ENCODE results near the gene RNASEH2C. TPM values are rescaled to one million over a fixed set of nuclear protein-coding genes. Genes with fewer than 3 reads are reported as not detected.

RNASEH2C gene
- total and polyA plus RNA-seq, 2 of the 13 experiments (the other 11 are each of a cell fraction or from before 2014, with no cell fraction given) = 27.4 to 50.9 TPM

DNA sequence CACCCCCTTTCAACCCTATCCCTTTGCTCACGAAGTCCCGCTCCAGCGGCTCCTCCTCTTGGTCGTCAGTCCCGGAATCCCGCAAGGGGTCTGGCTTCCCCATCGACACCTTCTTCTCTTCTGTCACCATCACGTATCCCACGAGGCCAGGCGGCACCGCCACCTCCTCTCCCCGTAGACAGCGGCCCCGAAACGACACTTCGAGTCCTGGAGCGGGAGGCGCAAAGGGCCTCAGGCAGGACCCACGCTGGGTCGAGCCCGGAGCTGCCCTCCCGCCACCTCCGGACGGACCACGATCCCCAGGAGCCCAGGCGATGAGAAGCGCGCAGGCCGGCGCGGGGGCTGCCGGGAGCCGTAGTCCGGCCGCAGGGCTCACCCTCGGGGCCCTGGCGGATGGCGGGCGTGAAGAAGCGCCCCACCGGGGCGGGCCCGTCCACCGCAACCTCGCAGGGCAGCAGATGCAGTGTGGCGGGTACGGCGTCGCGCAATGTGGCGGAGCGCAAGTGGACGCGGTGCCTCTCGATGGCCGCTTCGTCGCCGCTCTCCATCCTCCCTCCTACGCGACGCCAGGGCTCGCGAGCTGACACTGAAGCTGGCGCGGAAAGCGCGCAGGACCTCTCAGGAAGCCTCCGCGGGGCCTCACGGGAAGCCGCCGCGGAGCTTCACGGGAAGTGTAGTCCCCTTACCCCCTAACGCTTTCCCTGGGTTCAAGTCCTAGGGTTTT lies at the start of gene RNASEH2C (continued):
- TF ChIP-seq, protein P1, sequence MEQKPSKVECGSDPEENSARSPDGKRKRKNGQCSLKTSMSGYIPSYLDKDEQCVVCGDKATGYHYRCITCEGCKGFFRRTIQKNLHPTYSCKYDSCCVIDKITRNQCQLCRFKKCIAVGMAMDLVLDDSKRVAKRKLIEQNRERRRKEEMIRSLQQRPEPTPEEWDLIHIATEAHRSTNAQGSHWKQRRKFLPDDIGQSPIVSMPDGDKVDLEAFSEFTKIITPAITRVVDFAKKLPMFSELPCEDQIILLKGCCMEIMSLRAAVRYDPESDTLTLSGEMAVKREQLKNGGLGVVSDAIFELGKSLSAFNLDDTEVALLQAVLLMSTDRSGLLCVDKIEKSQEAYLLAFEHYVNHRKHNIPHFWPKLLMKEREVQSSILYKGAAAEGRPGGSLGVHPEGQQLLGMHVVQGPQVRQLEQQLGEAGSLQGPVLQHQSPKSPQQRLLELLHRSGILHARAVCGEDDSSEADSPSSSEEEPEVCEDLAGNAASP (CRISPR knock-in tag; IDR thresholded peaks at IDR 0.05; ENCODE audit: borderline replicate concordance) = peak; percentile 42; the same call in 1 of the 2 replicates
- no peak for TF ChIP-seq SP1 (IDR thresholded peaks at IDR 0.05)
- 0 out of 2 replicates have a peak, but pooled peaks have one; percentile 39 for TF ChIP-seq SP1 (CRISPR knock-in tag; IDR thresholded peaks at IDR 0.05)
- peak; percentile 71 for TF ChIP-seq HES4 (CRISPR knock-in tag; IDR thresholded peaks at IDR 0.05; ENCODE audit: borderline replicate concordance)
- TF ChIP-seq, protein P2, sequence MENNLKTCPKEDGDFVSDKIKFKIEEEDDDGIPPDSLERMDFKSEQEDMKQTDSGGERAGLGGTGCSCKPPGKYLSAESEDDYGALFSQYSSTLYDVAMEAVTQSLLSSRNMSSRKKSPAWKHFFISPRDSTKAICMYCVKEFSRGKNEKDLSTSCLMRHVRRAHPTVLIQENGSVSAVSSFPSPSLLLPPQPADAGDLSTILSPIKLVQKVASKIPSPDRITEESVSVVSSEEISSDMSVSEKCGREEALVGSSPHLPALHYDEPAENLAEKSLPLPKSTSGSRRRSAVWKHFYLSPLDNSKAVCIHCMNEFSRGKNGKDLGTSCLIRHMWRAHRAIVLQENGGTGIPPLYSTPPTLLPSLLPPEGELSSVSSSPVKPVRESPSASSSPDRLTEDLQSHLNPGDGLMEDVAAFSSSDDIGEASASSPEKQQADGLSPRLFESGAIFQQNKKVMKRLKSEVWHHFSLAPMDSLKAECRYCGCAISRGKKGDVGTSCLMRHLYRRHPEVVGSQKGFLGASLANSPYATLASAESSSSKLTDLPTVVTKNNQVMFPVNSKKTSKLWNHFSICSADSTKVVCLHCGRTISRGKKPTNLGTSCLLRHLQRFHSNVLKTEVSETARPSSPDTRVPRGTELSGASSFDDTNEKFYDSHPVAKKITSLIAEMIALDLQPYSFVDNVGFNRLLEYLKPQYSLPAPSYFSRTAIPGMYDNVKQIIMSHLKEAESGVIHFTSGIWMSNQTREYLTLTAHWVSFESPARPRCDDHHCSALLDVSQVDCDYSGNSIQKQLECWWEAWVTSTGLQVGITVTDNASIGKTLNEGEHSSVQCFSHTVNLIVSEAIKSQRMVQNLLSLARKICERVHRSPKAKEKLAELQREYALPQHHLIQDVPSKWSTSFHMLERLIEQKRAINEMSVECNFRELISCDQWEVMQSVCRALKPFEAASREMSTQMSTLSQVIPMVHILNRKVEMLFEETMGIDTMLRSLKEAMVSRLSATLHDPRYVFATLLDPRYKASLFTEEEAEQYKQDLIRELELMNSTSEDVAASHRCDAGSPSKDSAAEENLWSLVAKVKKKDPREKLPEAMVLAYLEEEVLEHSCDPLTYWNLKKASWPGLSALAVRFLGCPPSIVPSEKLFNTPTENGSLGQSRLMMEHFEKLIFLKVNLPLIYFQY (CRISPR knock-in tag; IDR thresholded peaks at IDR 0.05; ENCODE audit: borderline replicate concordance) = peak; percentile 65; the same call in 1 of the 2 replicates
- TF ChIP-seq ZNF672 (CRISPR knock-in tag; IDR thresholded peaks at IDR 0.05) = no peak
- TF ChIP-seq ZNF607 (CRISPR knock-in tag; IDR thresholded peaks at IDR 0.05; ENCODE audit: borderline replicate concordance) = no peak
- TF ChIP-seq, protein P3, sequence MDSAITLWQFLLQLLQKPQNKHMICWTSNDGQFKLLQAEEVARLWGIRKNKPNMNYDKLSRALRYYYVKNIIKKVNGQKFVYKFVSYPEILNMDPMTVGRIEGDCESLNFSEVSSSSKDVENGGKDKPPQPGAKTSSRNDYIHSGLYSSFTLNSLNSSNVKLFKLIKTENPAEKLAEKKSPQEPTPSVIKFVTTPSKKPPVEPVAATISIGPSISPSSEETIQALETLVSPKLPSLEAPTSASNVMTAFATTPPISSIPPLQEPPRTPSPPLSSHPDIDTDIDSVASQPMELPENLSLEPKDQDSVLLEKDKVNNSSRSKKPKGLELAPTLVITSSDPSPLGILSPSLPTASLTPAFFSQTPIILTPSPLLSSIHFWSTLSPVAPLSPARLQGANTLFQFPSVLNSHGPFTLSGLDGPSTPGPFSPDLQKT (CRISPR knock-in tag; IDR thresholded peaks at IDR 0.05; ENCODE audit: borderline replicate concordance) = no peak
- peak; percentile 83; the same call in 1 of the 2 replicates for TF ChIP-seq DNMT1 (CRISPR knock-in tag; IDR thresholded peaks at IDR 0.05)
- TF ChIP-seq, protein P4, sequence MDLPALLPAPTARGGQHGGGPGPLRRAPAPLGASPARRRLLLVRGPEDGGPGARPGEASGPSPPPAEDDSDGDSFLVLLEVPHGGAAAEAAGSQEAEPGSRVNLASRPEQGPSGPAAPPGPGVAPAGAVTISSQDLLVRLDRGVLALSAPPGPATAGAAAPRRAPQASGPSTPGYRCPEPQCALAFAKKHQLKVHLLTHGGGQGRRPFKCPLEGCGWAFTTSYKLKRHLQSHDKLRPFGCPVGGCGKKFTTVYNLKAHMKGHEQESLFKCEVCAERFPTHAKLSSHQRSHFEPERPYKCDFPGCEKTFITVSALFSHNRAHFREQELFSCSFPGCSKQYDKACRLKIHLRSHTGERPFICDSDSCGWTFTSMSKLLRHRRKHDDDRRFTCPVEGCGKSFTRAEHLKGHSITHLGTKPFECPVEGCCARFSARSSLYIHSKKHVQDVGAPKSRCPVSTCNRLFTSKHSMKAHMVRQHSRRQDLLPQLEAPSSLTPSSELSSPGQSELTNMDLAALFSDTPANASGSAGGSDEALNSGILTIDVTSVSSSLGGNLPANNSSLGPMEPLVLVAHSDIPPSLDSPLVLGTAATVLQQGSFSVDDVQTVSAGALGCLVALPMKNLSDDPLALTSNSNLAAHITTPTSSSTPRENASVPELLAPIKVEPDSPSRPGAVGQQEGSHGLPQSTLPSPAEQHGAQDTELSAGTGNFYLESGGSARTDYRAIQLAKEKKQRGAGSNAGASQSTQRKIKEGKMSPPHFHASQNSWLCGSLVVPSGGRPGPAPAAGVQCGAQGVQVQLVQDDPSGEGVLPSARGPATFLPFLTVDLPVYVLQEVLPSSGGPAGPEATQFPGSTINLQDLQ (CRISPR knock-in tag; IDR thresholded peaks at IDR 0.05) = no peak
- TF ChIP-seq RBAK (CRISPR knock-in tag; IDR thresholded peaks at IDR 0.05) = no peak
- peak; percentile 51 for TF ChIP-seq NFYB (CRISPR knock-in tag; IDR thresholded peaks at IDR 0.05)
- TF ChIP-seq TOPORS (CRISPR knock-in tag; IDR thresholded peaks at IDR 0.05) = peak; percentile 66; the same call in 1 of the 2 replicates
- TF ChIP-seq ZNF230 (CRISPR knock-in tag; IDR thresholded peaks at IDR 0.05) = peak; percentile 78; the same call in 1 of the 2 replicates
- TF ChIP-seq TAF1 (CRISPR knock-in tag; IDR thresholded peaks at IDR 0.05) = peak; percentile 90
- TF ChIP-seq, protein P5, sequence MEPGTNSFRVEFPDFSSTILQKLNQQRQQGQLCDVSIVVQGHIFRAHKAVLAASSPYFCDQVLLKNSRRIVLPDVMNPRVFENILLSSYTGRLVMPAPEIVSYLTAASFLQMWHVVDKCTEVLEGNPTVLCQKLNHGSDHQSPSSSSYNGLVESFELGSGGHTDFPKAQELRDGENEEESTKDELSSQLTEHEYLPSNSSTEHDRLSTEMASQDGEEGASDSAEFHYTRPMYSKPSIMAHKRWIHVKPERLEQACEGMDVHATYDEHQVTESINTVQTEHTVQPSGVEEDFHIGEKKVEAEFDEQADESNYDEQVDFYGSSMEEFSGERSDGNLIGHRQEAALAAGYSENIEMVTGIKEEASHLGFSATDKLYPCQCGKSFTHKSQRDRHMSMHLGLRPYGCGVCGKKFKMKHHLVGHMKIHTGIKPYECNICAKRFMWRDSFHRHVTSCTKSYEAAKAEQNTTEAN (CRISPR knock-in tag; conservative IDR thresholded peaks at IDR 0.05) = 0 out of 2 replicates have a peak, but pooled peaks have one; percentile 15
- peak; percentile 80; the same call in 1 of the 2 replicates for TF ChIP-seq ZNF749 (CRISPR knock-in tag; IDR thresholded peaks at IDR 0.05; ENCODE audit: borderline replicate concordance)
- no peak for TF ChIP-seq DPF2 (CRISPR knock-in tag; IDR thresholded peaks at IDR 0.05; ENCODE audit: borderline replicate concordance, low read depth)
